B cell (primary cell): ENCODE measurements around the gene SMIM21.

ENCODE experiments used
- CTCF ChIP-seq: fragments of 200-600 bp; IDR thresholded peaks from one replicate; pipeline ENCODE4 v1.8.0; 2022; ENCODE audit warnings: antibody characterized with exemption, mild to moderate bottlenecking
- EZH2 ChIP-seq: IDR thresholded peaks from 2 replicates; pipeline ENCODE4 v1.6.1; 2012; ENCODE audit warnings: borderline replicate concordance, low read depth, mild to moderate bottlenecking, moderate library complexity, low read length; ENCODE audit not compliant: insufficient read depth, poor library complexity, severe bottlenecking

GRCh38 chr18:75390854-75391253 is 36.6 kb downstream of the SMIM21 start:
- no peak for TF ChIP-seq CTCF
- TF ChIP-seq EZH2, result no peak
